Effector memory CD4-positive, alpha-beta T cell (primary cell): ENCODE measurements around the gene C1orf216.

Source experiments
- DNase-seq, 3 donors: peaks; one replicate each; pipeline ENCODE4 v3.0.0-alpha.2; 2020
- H3K27ac ChIP-seq: 2 replicates; pipeline ENCODE4 v1.7.0; 2013; ENCODE audit warnings: mild to moderate bottlenecking, low read length, moderate library complexity; ENCODE audit not compliant: insufficient read depth, poor library complexity, severe bottlenecking
- H3K27me3 ChIP-seq: replicated peaks from 2 replicates; pipeline ENCODE4 v1.7.0; 2013; ENCODE audit warnings: mild to moderate bottlenecking, low read length; ENCODE audit not compliant: insufficient read depth, control insufficient read depth, poor library complexity, severe bottlenecking
- H3K36me3 ChIP-seq: 2 replicates; pipeline ENCODE4 v1.7.0; 2013; ENCODE audit warnings: mild to moderate bottlenecking, low read length, moderate library complexity; ENCODE audit not compliant: control insufficient read depth, insufficient read depth
- H3K4me1 ChIP-seq: 2 replicates; pipeline ENCODE4 v1.7.0; 2013; ENCODE audit warnings: low read length, mild to moderate bottlenecking; ENCODE audit not compliant: control insufficient read depth, insufficient read depth, poor library complexity, severe bottlenecking
- H3K4me3 ChIP-seq: 2 replicates; pipeline ENCODE4 v1.7.0; 2013; ENCODE audit warnings: low read length, low read depth, mild to moderate bottlenecking; ENCODE audit not compliant: insufficient read depth, poor library complexity, severe bottlenecking
- H3K9me3 ChIP-seq: 2 replicates; pipeline ENCODE4 v1.7.0; 2013; ENCODE audit warnings: mild to moderate bottlenecking, low read length, moderate library complexity; ENCODE audit not compliant: control insufficient read depth

Gene C1orf216

DNA sequence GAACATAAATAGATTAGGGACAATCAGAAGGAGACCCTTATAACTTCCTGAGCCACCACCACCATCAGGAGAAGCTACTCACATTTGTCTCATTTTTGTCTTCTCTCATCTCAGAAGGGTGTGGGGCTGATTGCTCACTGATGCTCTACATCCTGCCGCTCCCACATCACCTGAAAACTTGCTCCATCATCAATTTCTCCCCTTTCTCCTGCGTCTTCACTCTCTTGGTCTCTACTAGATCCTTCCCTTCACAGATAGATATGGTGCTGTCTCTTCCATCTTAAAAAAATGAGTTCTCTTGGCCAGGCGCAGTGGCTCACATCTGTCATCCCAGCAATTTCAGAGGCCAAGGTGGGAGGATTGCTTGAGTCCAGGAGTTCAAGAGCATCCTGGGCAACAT, 38.4 kb downstream of the C1orf216 start:
- Histone ChIP-seq H3K4me1 (no peaks in the 10 kb centered on the region), H3K27me3 (no peaks in the 10 kb centered on the region), H3K27ac (no peak overlapping the region), H3K4me3 (no peak overlapping the region), H3K36me3 (no peaks in the 10 kb centered on the region), H3K9me3 (no peaks in the 10 kb centered on the region)
- no peak for DNase-seq

DNA sequence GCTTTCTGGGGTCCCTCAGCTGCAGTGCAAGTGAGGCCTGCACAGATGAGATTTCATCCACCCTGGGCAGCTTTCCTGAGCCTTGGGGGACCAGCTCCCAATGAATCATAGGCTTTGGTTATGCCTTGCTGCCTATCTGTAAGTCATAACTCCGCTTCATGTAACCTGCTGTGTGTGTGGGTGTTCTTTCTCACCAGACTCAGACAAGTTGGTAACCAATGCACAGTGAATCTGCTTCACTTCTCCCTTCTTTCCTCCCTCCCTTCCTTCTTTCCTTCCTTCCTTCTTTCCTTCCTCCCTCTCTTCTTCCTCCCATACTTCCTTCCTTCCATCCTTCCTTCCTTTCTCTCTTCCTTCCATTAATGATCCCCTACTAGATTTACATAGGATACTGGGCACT, 42.9 kb downstream of the C1orf216 start:
- no peaks in the 10 kb centered on the region for H3K9me3 ChIP-seq
- no peaks in the 10 kb centered on the region for H3K27me3 ChIP-seq
- no peak overlapping the region for H3K27ac ChIP-seq
- no peaks in the 10 kb centered on the region for H3K4me1 ChIP-seq
- no peaks in the 10 kb centered on the region for H3K36me3 ChIP-seq
- H3K4me3 ChIP-seq: no peak overlapping the region
- DNase-seq: no peak

DNA sequence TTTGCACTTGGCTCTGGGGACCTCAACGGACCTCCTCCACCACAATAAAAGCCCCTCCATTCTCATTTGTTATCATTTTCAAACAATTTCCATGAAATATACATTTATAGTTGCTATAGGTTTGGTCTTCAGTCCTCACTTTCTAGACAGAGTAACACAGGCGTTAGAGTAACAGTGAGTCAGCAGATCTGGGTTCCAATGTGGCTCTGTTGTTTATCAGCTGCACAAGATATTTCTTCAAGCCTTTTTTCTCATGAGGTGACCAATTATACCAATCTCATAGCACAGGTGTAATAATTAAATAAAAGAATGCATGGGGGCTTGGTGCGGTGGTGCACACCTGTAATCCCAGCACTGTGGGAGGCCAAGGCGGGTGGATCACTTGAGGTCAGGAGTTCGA, 44.6 kb downstream of the C1orf216 start:
- no peaks in the 10 kb centered on the region for H3K36me3 ChIP-seq
- H3K9me3 ChIP-seq: no peaks in the 10 kb centered on the region
- H3K4me1 ChIP-seq: no peaks in the 10 kb centered on the region
- no peak overlapping the region for H3K4me3 ChIP-seq
- H3K27me3 ChIP-seq: no peaks in the 10 kb centered on the region
- DNase-seq: no peak
- H3K27ac ChIP-seq: no peak overlapping the region

DNA sequence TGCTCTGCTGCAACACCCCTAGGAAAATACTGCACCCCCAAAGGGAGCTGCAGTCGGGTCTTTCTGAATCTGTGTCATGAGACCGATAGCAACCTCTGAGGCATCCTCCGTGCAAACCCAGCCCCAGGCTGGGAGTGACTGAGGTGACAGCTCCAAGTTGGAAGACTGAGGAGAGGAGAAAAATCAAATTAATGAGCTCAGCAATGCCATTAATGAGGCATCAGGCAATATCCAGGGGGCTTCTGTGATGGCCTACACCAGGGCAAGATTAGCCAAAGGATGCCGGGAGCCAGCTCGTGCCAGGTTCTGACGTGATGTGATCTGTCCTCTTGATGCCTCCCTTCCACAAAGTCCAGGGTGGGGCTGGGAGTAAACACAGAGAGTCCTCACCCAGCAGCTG, 46.6 kb downstream of the C1orf216 start:
- Histone ChIP-seq H3K4me3 (no peak overlapping the region), H3K27me3 (no peaks in the 10 kb centered on the region), H3K27ac (no peak overlapping the region), H3K9me3 (no peaks in the 10 kb centered on the region), H3K36me3 (no peaks in the 10 kb centered on the region), H3K4me1 (no peaks in the 10 kb centered on the region)
- DNase-seq: no peak

DNA sequence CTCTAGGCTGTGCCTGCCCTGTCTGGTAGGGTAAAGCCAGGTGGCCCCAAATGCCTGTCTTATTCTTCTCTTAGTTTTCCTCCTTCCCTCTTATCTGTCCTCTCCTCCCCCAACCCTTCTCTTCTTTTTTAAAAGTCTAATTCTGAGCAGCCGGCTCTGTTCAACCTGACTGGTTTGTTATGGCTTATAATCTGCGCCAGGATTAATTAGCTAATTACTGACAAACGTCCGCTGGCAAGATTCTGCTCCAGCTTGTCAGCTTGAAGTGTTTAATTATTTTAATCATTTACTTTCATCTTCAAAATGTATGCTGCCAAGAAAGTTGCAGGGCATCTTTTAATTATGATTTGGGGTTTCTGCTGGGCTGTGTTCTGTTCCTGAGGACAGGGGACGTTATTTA, 50.2 kb downstream of the C1orf216 start:
- no peaks in the 10 kb centered on the region for H3K36me3 ChIP-seq
- no peaks in the 10 kb centered on the region for H3K27me3 ChIP-seq
- DNase-seq: no peak
- no peaks in the 10 kb centered on the region for H3K4me1 ChIP-seq
- no peak overlapping the region for H3K4me3 ChIP-seq
- no peaks in the 10 kb centered on the region for H3K9me3 ChIP-seq
- no peak overlapping the region for H3K27ac ChIP-seq

DNA sequence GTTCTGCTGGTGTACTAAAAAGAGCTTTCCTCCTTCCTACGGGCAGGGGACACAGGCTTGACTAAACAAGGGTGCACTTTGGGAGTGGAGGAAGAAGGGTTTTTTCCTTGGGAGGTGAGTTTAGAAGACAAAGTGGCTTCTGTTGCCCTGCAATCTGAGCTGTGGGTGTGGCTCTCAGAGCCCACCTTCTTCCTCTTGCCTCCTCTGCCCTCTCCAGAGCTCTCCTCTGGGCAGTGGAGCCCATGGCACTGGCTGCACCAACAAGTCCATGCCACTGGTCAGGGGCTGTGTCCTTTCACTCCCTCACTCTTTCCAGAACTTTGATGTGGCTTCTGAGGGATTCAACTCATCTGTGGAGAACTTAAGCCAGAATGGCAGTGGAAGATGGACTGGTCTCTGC, 51.8 kb downstream of the C1orf216 start:
- Histone ChIP-seq H3K4me1 (no peaks in the 10 kb centered on the region), H3K9me3 (no peaks in the 10 kb centered on the region), H3K27ac (no peak overlapping the region), H3K4me3 (no peak overlapping the region), H3K27me3 (no peaks in the 10 kb centered on the region), H3K36me3 (no peaks in the 10 kb centered on the region)
- DNase-seq: no peak

DNA sequence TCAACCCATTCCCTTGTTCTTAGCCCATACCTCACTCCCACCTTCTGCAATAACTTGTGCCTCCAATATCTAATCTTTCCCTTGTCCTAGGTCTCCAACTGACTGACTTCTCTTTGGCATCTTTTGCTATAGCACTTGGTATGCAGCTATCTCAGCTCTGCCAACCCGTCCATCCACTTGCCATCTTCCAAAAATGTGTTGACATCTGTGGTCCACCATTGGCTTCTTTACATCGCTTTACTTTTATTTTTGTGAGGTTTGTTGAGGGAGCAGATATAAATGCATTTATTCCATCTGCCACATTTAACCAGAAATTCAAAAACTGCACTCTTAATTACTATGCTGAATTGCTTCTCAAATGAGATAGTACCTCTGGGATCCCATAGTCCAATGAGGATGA, 52.5 kb downstream of the C1orf216 start:
- H3K27me3 ChIP-seq: no peaks in the 10 kb centered on the region
- no peaks in the 10 kb centered on the region for H3K9me3 ChIP-seq
- DNase-seq: no peak
- no peaks in the 10 kb centered on the region for H3K4me1 ChIP-seq
- H3K27ac ChIP-seq: no peak overlapping the region
- no peak overlapping the region for H3K4me3 ChIP-seq
- no peaks in the 10 kb centered on the region for H3K36me3 ChIP-seq
